Activated CD8-positive, alpha-beta memory T cell treated with anti-CD3 and anti-CD28 coated beads, Interleukin-2, amount 50 U/mL, for 24 hours (primary cell): ENCODE data around the gene NPR3.

Source experiments
- DNase-seq: peaks from one replicate; pipeline ENCODE4 v3.0.0-alpha.2; 2020; ENCODE audit errors: extremely low read depth

NPR3 gene

GRCh38 chr5:32710550-32711361, at the start of gene NPR3:
NPR3 (plus strand) TSS chr5:32711321; CDS start chr5:32711777, 456 bp downstream.
- no peak for DNase-seq

GRCh38 chr5:32664523-32664922, 46.6 kb upstream of the NPR3 start:
- no peak for DNase-seq

- DNase-seq = no peak
Observed at GRCh38 chr5:32668552-32668951, 42.6 kb upstream of the NPR3 start.

GRCh38 chr5:32673272-32673671, 37.8 kb upstream of the NPR3 start:
- DNase-seq = no peak

- no peak for DNase-seq
Observed at GRCh38 chr5:32677023-32677422, 34.1 kb upstream of the NPR3 start.

- no peak for DNase-seq
Observed at GRCh38 chr5:32678472-32678871, 32.6 kb upstream of the NPR3 start.

- DNase-seq = no peak
Observed at GRCh38 chr5:32679218-32679617, 31.9 kb upstream of the NPR3 start.

- no peak for DNase-seq
Observed at GRCh38 chr5:32680183-32680582, 30.9 kb upstream of the NPR3 start.

- DNase-seq = no peak
Observed at GRCh38 chr5:32683125-32683524, 28.0 kb upstream of the NPR3 start.

- DNase-seq = no peak
Observed at GRCh38 chr5:32684260-32684659, 26.9 kb upstream of the NPR3 start.

GRCh38 chr5:32686799-32687498, 24.2 kb upstream of the NPR3 start:
- no peak for DNase-seq

- no peak for DNase-seq
Observed at GRCh38 chr5:32687499-32687831, 23.7 kb upstream of the NPR3 start.

GRCh38 chr5:32690153-32690552, 21.0 kb upstream of the NPR3 start:
- DNase-seq = no peak

GRCh38 chr5:32690666-32691065, 20.5 kb upstream of the NPR3 start:
- DNase-seq = no peak

- DNase-seq = no peak
Observed at GRCh38 chr5:32692036-32692746, 18.9 kb upstream of the NPR3 start.

GRCh38 chr5:32703957-32704356, 7.2 kb upstream of the NPR3 start:
- no peak for DNase-seq

GRCh38 chr5:32707418-32707997, 3.6 kb upstream of the NPR3 start:
- no peak for DNase-seq

GRCh38 chr5:32708949-32709348, 2.2 kb upstream of the NPR3 start:
- DNase-seq = no peak

GRCh38 chr5:32709750-32710549, 1.2 kb upstream of the NPR3 start:
- peak; percentile 7 for DNase-seq

- DNase-seq = no peak
Observed at GRCh38 chr5:32711362-32711680, 200 bp downstream of the NPR3 start.

GRCh38 chr5:32711681-32712480, 760 bp downstream of the NPR3 start:
- no peak for DNase-seq
